ENCODE data around the gene ATG4C.

GRCh38 chr1:62879962-62880361, 96.0 kb downstream of the ATG4C start:
- TF ChIP-seq POLR2A (IDR thresholded peaks at IDR 0.05) (no peak), CTCF (IDR thresholded peaks at IDR 0.05) (no peak)

Data from testis (tissue), 2 donors.